HEK293T (cell line): ENCODE results near the gene MACROD2.

ENCODE experiments used
- CTCF ChIA-PET: fragments of 350-600 bp; formaldehyde crosslinking; extraction: SDS; loops from one replicate; lab custom pipeline; 2021; ENCODE audit warnings: antibody characterized with exemption, inconsistent platforms; lab: Yijun Ruan, JAX
- POLR2A ChIA-PET: fragments of 350-600 bp; formaldehyde crosslinking; extraction: SDS; loops from one replicate; lab custom pipeline; 2020; ENCODE audit warnings: antibody characterized with exemption, inconsistent platforms; lab: Yijun Ruan, JAX
- DNase-seq: peaks from one replicate; pipeline ENCODE4 v3.0.0; 2012; ENCODE audit warnings: mixed read lengths; ENCODE audit errors: extremely low spot score
- ARNT ChIP-seq: fragments of 450-650 bp; IDR thresholded peaks from 2 replicates; pipeline ENCODE4 v1.6.1; 2017; ENCODE audit warnings: mild to moderate bottlenecking
- BHLHE40 ChIP-seq: fragments of 450-650 bp; IDR thresholded peaks from 2 replicates; pipeline ENCODE4 v1.6.1; 2016; ENCODE audit warnings: mild to moderate bottlenecking, moderate library complexity, borderline replicate concordance
- CTBP1 ChIP-seq: fragments of 450-650 bp; IDR thresholded peaks from 2 replicates; pipeline ENCODE4 v1.6.1; 2016; ENCODE audit warnings: borderline replicate concordance
- ELF4 ChIP-seq: fragments of 450-650 bp; IDR thresholded peaks from 2 replicates; pipeline ENCODE4 v1.6.1; 2017; ENCODE audit warnings: antibody characterized with exemption
- FOXA1 ChIP-seq: fragments of 450-650 bp; IDR thresholded peaks from 2 replicates; pipeline ENCODE4 v1.6.1; 2016; ENCODE audit warnings: mild to moderate bottlenecking
- FOXK2 ChIP-seq: fragments of 450-650 bp; IDR thresholded peaks from 2 replicates; pipeline ENCODE4 v1.6.1; 2016; ENCODE audit warnings: mild to moderate bottlenecking
- FOXM1 ChIP-seq: fragments of 450-650 bp; IDR thresholded peaks from 2 replicates; pipeline ENCODE4 v1.6.1; 2017; ENCODE audit warnings: mild to moderate bottlenecking, borderline replicate concordance
- HDGF ChIP-seq: fragments of 450-650 bp; IDR thresholded peaks from 2 replicates; pipeline ENCODE4 v1.6.1; 2017; ENCODE audit warnings: antibody characterized with exemption, borderline replicate concordance
- L3MBTL2 ChIP-seq: fragments of 450-650 bp; conservative IDR thresholded peaks from 2 replicates; pipeline ENCODE4 v1.6.1; 2016; ENCODE audit warnings: mild to moderate bottlenecking
- LEF1 ChIP-seq: fragments of 450-650 bp; IDR thresholded peaks from 2 replicates; pipeline ENCODE4 v1.6.1; 2017; ENCODE audit warnings: mild to moderate bottlenecking, borderline replicate concordance
- NFRKB ChIP-seq: fragments of 450-650 bp; IDR thresholded peaks from 2 replicates; pipeline ENCODE4 v1.6.1; 2016; ENCODE audit warnings: mild to moderate bottlenecking, moderate library complexity
- PKNOX1 ChIP-seq: fragments of 450-650 bp; IDR thresholded peaks from 2 replicates; pipeline ENCODE4 v1.6.1; 2016
- SP1 ChIP-seq: fragments of 450-650 bp; IDR thresholded peaks from 2 replicates; pipeline ENCODE4 v1.6.1; 2017
- SUZ12 ChIP-seq: fragments of 450-650 bp; IDR thresholded peaks from 2 replicates; pipeline ENCODE4 v1.6.1; 2016; ENCODE audit warnings: mild to moderate bottlenecking
- TARDBP ChIP-seq: fragments of 450-650 bp; IDR thresholded peaks from 2 replicates; pipeline ENCODE4 v1.6.1; 2016
- ZNF384 ChIP-seq: fragments of 450-650 bp; IDR thresholded peaks from 2 replicates; pipeline ENCODE4 v1.6.1; 2016

MACROD2 gene

GRCh38 chr20:15336011-15336410, 1340.7 kb downstream of the MACROD2 start:
- POLR2A ChIA-PET, result no interaction called here
- no peak for DNase-seq
- TF ChIP-seq SUZ12, result no peak
- TF ChIP-seq ZNF384, result no peak
- TF ChIP-seq ELF4, result no peak
- CTCF ChIA-PET, result no interaction called here

DNA sequence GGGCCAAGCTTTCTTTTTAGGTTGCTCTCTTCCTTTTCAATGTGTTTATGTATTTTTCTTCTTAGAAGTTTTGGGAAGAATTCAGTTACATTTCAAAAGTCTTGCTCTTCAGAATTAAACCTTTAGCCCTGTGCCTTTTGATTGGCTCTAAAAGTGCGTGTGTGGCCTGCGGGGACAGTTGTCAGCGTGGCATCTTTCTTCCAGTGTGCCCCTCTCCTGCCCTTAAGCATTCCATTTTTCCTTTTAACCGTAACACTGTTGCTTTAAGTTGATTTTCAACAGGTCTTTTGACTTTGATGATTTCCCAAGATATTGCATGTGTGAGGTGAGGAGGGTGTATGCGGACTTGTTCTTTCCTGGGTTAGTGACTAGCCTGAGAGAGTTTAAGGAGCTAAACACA, 1341.2 kb downstream of the MACROD2 start:
- ChIA-PET POLR2A (no interaction called here), CTCF (no interaction called here)
- no peak for TF ChIP-seq HDGF
- TF ChIP-seq LEF1, result no peak
- TF ChIP-seq ZNF384, result no peak
- no peak for TF ChIP-seq L3MBTL2
- TF ChIP-seq TARDBP, result no peak
- TF ChIP-seq SUZ12, result no peak
- no peak for TF ChIP-seq ELF4
- TF ChIP-seq FOXA1, result no peak
- TF ChIP-seq SP1, result no peak
- TF ChIP-seq PKNOX1, result no peak
- no peak for TF ChIP-seq ARNT
- TF ChIP-seq FOXM1, result no peak
- TF ChIP-seq BHLHE40, result no peak
- no peak for TF ChIP-seq FOXK2
- no peak for TF ChIP-seq CTBP1
- no peak for TF ChIP-seq NFRKB
- DNase-seq, result no peak

DNA sequence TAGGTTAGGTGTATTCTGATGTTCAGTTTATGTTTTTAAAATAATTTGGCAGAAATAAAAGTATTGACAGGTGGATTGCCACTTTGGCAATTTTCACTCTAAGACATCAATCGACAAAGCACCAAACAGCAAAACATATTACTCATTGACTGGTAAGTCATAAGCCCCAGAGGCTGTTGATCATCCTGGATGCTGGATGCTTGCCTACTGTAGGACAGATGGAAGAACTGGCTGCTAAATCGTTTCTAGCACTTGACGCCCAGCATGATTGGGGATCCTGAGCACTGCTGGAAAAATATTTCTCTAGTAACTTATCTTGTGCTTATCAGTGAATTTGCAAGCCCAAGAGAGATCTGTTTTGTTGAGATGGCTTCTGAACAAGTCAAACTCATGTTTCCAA, 1343.9 kb downstream of the MACROD2 start:
- ChIA-PET CTCF (no interaction called here), POLR2A (no interaction called here)
- no peak for TF ChIP-seq SUZ12
- no peak for TF ChIP-seq NFRKB
- TF ChIP-seq FOXK2, result no peak
- no peak for TF ChIP-seq HDGF
- TF ChIP-seq ZNF384, result no peak
- no peak for TF ChIP-seq CTBP1
- no peak for TF ChIP-seq ELF4
- DNase-seq, result no peak

- DNase-seq, result no peak
- ChIA-PET CTCF (no interaction called here), POLR2A (no interaction called here)
- TF ChIP-seq PKNOX1 (no peak), FOXM1 (no peak), TARDBP (no peak), FOXK2 (no peak), SP1 (no peak), NFRKB (no peak), ARNT (no peak), ZNF384 (no peak), LEF1 (no peak), FOXA1 (no peak), L3MBTL2 (no peak), ELF4 (no peak), HDGF (no peak), BHLHE40 (no peak), SUZ12 (no peak), CTBP1 (no peak)
Measured at GRCh38 chr20:15342991-15343523, 1347.7 kb downstream of the MACROD2 start.

- POLR2A ChIA-PET, result no interaction called here
- no peak for DNase-seq
- TF ChIP-seq PKNOX1, result no peak
- no peak for TF ChIP-seq ARNT
- no peak for TF ChIP-seq NFRKB
- CTCF ChIA-PET, result no interaction called here
Measured at GRCh38 chr20:15345287-15345686, 1350.0 kb downstream of the MACROD2 start.

DNA sequence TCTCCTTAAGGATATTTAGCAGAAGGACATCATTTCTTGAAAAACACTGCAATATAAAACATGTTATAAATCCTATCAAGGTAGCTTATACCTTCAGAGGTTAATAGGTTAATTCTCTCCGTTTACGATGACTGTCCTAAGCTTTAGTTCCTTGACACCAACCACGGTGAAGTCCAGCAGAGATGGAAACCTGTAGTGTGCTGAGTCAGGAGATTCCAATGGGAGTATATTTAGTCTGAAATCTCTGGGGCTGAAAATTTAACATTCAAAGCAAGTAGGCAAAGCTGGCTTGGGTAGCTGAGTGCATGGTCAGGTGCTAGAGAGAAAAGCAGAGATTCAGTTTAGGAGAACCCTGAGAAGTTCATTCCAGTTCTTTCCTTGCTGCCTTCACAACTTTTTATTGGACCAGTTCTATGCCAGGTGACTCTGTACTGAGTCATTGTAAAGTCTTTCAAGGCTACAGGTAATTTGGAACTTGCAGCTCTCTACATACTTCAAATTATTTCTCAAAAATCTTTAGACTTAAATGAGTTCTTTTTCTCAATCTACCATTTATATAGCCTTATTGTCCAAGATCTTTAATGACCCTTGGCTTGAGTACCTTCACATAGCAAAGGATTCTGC, 1351.5 kb downstream of the MACROD2 start:
- TF ChIP-seq FOXK2 (no peak), L3MBTL2 (no peak), NFRKB (no peak), LEF1 (no peak), TARDBP (no peak), SUZ12 (no peak), PKNOX1 (no peak), SP1 (no peak), FOXM1 (no peak), CTBP1 (no peak), HDGF (no peak), FOXA1 (no peak), ARNT (no peak), BHLHE40 (no peak), ZNF384 (no peak), ELF4 (no peak)
- POLR2A ChIA-PET, result no interaction called here
- CTCF ChIA-PET, result no interaction called here
- DNase-seq, result no peak
